CD4-positive, alpha-beta T cell (primary cell): Measurements from ENCODE around the gene POTEB3. TPM values are rescaled to one million over a fixed set of nuclear protein-coding genes. Genes with fewer than 3 reads are reported as not detected.
"Not testable (repeated sequence)": the region's sequence is repeated elsewhere in the genome, so short reads cannot be mapped to it uniquely, and the experiment has no call there.

Source experiments
- ATAC-seq: fragments of 200-7000 bp; cut with Tn5 transposase; one replicate; pipeline ENCODE4 v1.10.0; 2022; ENCODE audit warnings: mild to moderate bottlenecking; ENCODE audit not compliant: poor library complexity
- CTCF ChIA-PET: fragments of 350-600 bp; sonication (Branson Sonifier 250); formaldehyde crosslinking; loops from one replicate; lab custom pipeline; 2021; ENCODE audit warnings: antibody characterized with exemption, inconsistent platforms; lab: Charles Lee
- POLR2A ChIA-PET: fragments of 350-600 bp; sonication (Branson Sonifier 250); formaldehyde crosslinking; loops from one replicate; lab custom pipeline; 2021; ENCODE audit warnings: antibody characterized with exemption, inconsistent platforms; lab: Charles Lee
- DNase-seq, 14 experiments: peaks; one replicate each; pipeline ENCODE4 v3.0.0-alpha.2; 2013 to 2020; ENCODE audit warnings: mixed read lengths in 2 of 14
- H3K27ac ChIP-seq, 2 donors: one replicate each; pipeline versions ENCODE4 v1.5.1 to v1.7.0; 2013; ENCODE audit warnings: low read length in 2 of 2, low read depth in 1 of 2, mild to moderate bottlenecking in 1 of 2
- H3K27me3 ChIP-seq, 2 experiments: 1 replicate in 1 of 2; 2 replicates in 1 of 2; pipeline versions ENCODE4 v1.6.1 to v1.7.0; 2013; ENCODE audit warnings: low read length in 2 of 2, control low read depth in 1 of 2, mild to moderate bottlenecking in 1 of 2, moderate library complexity in 1 of 2; ENCODE audit not compliant: insufficient read depth in 2 of 2, control insufficient read depth in 1 of 2
- H3K36me3 ChIP-seq: one replicate; pipeline ENCODE4 v1.6.1; 2013; ENCODE audit warnings: low read length, control low read depth; ENCODE audit not compliant: insufficient read depth
- H3K4me1 ChIP-seq: one replicate; pipeline ENCODE4 v1.6.1; 2013; ENCODE audit warnings: low read length, control low read depth; ENCODE audit not compliant: insufficient read depth
- H3K4me3 ChIP-seq: one replicate; pipeline ENCODE4 v1.5.1; 2013; ENCODE audit warnings: mild to moderate bottlenecking, low read length, moderate library complexity
- H3K9me3 ChIP-seq, 2 experiments: 1 replicate in 1 of 2; 2 replicates in 1 of 2; pipeline versions ENCODE4 v1.6.1 to v1.7.0; 2013; ENCODE audit warnings: low read length in 2 of 2, mild to moderate bottlenecking in 2 of 2, control low read depth in 1 of 2, moderate library complexity in 1 of 2; ENCODE audit not compliant: control insufficient read depth in 1 of 2, insufficient read depth in 1 of 2
- H3K27ac Mint-ChIP-seq: one replicate; pipeline ENCODE4 v1.8.0; 2020; ENCODE audit warnings: mixed read lengths
- H3K27me3 Mint-ChIP-seq: one replicate; pipeline ENCODE4 v1.8.0; 2021; ENCODE audit warnings: mixed read lengths
- H3K36me3 Mint-ChIP-seq: one replicate; pipeline ENCODE4 v1.8.0; 2021; ENCODE audit warnings: low read depth, mixed read lengths
- H3K4me1 Mint-ChIP-seq: one replicate; pipeline ENCODE4 v1.8.0; 2021; ENCODE audit warnings: low read depth, mixed read lengths
- H3K4me3 Mint-ChIP-seq: one replicate; pipeline ENCODE4 v1.8.0; 2020; ENCODE audit warnings: mild to moderate bottlenecking, mixed read lengths
- H3K9me3 Mint-ChIP-seq: one replicate; pipeline ENCODE4 v1.8.0; 2020; ENCODE audit warnings: mixed read lengths
- intact Hi-C, 2 experiments: fragments of 100-400 bp; cut with DNase I in 1 of 2; cut with micrococcal nuclease in 1 of 2; formaldehyde crosslinking; loops; one replicate each; pipeline versions ENCODE4 v1.15.1 to v1.9.0; 2023 to 2025; cut with DNase I, micrococcal nuclease
- total RNA-seq, 174 experiments: library from RNA in 2 of 174; stranded (reverse) in 2 of 174; gene quantifications; one replicate each; pipeline ENCODE4 v1.2.3 and lab custom pipeline; 2021 to 2026

Gene POTEB3
- total RNA-seq, 2 experiments from 2014 or later, result not detected

DNA sequence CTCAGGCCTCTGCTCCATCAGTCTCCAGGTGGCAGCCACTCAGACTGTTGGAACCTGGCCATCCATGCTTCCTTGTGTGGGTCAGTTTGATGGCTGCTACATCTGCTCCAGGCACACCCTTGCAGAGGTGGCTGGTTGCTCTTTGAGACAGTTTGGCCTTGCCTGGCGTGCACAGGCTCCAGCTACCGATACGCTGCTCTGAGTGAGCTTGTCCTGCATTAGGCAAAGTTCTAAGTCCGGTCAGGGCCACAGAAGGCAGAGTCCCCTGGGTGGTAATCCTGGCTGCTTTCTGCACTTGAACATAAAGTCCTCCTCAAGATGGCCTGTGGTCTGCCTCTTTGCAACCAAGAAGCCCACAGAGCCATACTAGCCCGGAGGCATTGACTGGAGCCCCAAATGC is 41.8 kb downstream of the POTEB3 start:
- H3K27me3 ChIP-seq, H3K27me3 Mint-ChIP-seq, POLR2A ChIA-PET, H3K36me3 ChIP-seq, H3K9me3 Mint-ChIP-seq, H3K4me1 ChIP-seq, H3K27ac Mint-ChIP-seq, H3K9me3 ChIP-seq, CTCF ChIA-PET, H3K4me3 ChIP-seq, H3K36me3 Mint-ChIP-seq, H3K27ac ChIP-seq, intact Hi-C loops, ATAC-seq, H3K4me1 Mint-ChIP-seq, H3K4me3 Mint-ChIP-seq: not testable (repeated sequence)
- DNase-seq, result peak in 1 of 14 experiments; percentile 0

DNA sequence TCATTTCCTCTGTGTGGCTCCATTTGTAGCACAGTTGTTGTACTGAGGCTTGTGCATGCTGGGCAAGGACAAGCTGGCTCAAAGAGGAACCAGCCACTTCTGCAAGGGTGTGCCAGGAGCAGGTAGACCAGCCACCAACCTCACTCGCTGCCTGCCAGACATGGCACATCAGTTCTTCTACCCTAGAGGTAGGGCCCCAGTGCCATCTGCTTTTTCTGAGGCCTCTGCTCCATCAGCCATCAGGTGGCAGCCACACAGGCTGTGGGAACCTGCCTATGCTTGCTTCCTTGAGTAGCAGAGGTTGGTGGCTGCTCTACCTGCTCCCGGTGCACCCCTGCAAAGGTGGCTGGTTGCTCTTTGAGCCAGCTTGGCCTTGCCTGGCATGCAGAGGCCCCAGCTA is 42.6 kb downstream of the POTEB3 start:
- H3K36me3 ChIP-seq, H3K4me3 Mint-ChIP-seq, H3K36me3 Mint-ChIP-seq, DNase-seq, intact Hi-C loops, H3K4me3 ChIP-seq, H3K27me3 Mint-ChIP-seq, ATAC-seq, CTCF ChIA-PET, H3K27ac ChIP-seq, POLR2A ChIA-PET, H3K27ac Mint-ChIP-seq, H3K4me1 Mint-ChIP-seq, H3K4me1 ChIP-seq, H3K9me3 ChIP-seq, H3K27me3 ChIP-seq, H3K9me3 Mint-ChIP-seq: not testable (repeated sequence)

DNA sequence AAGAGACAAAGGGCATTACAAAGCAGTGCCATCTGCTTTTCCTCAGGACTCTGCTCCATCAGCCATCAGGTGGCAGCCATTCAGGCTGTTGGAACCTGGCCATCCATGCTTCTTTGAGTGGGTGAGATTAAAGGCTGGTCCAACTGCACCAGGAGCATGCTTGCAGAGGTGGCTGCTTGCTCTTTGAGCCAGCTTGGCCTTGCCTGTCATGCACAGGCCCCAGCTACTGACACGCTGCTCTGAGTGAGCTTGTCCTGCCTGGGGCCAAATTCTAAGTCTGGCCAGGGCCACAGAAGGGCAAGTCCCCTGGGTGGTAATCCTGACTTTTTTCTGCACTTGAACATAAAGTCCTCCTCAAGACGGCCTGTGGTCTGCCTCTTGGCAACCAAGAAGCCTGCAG is 43.1 kb downstream of the POTEB3 start:
- H3K36me3 Mint-ChIP-seq, H3K4me3 ChIP-seq, intact Hi-C loops, ATAC-seq, H3K27ac ChIP-seq, H3K27me3 ChIP-seq, H3K27me3 Mint-ChIP-seq, H3K4me1 Mint-ChIP-seq, DNase-seq, POLR2A ChIA-PET, H3K36me3 ChIP-seq, H3K4me3 Mint-ChIP-seq, H3K4me1 ChIP-seq, H3K9me3 ChIP-seq, H3K9me3 Mint-ChIP-seq, H3K27ac Mint-ChIP-seq, CTCF ChIA-PET: not testable (repeated sequence)

DNA sequence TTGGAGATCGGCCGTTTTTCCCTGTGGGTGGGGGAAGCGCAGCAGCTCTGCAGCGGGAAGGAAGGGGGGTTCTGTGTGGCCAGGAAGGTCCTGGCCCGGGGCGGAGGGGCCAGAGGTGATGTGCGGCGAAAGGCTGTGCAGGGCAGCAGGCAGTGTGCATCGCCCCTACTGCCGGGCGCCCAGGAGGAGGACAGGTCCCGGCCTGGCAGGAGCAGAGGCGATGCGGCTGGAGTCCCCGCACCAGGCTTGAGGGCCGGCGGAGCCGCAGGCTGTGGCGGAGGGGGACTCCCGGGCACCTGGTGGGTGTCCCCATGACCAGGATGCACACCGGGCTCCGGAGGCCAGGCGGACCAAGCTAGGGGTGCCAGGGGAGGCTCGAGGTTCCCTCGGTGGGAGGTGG is 54.3 kb downstream of the POTEB3 start:
- H3K27ac ChIP-seq, CTCF ChIA-PET, H3K27ac Mint-ChIP-seq, H3K36me3 Mint-ChIP-seq, H3K27me3 ChIP-seq, H3K4me3 ChIP-seq, POLR2A ChIA-PET, H3K9me3 ChIP-seq, H3K4me1 Mint-ChIP-seq, H3K36me3 ChIP-seq, intact Hi-C loops, ATAC-seq, H3K27me3 Mint-ChIP-seq, H3K9me3 Mint-ChIP-seq, H3K4me1 ChIP-seq, H3K4me3 Mint-ChIP-seq: not testable (repeated sequence)
- peak in 1 of 14 experiments; percentile 0 for DNase-seq

DNA sequence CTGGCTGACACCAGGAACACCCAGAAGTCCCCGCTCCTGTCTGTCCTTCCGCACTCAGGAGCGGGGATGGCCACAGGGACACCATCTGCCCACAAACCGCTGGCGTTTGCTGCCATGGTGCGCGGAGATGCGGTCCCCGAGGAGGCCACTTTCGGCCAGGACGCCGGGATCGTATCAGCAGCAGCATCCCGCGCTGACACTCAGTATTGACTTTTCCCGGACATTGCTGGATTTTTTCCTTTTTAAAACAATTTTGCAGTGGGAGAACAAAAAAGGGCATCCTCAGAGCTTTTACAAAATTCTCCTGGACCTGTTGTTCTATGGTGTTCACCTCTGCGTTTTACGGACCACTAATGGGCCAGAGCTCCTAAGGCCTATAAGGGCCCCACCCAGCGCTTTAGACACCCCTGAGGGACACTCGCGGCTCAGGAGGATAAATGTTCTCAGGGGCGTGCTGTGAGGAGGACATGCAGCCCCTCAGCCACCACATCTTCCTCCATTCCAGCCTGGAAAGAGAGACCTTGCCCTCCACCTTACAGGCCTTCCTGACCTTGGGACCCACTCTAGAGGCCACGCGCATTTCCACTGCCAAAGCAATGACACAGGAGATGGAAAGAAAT is 56.3 kb downstream of the POTEB3 start:
- DNase-seq, POLR2A ChIA-PET, H3K9me3 Mint-ChIP-seq, H3K36me3 Mint-ChIP-seq, H3K36me3 ChIP-seq, H3K9me3 ChIP-seq, H3K4me3 ChIP-seq, H3K27me3 Mint-ChIP-seq, CTCF ChIA-PET, H3K27me3 ChIP-seq, H3K4me1 Mint-ChIP-seq, H3K27ac Mint-ChIP-seq, ATAC-seq, H3K4me3 Mint-ChIP-seq, intact Hi-C loops, H3K4me1 ChIP-seq, H3K27ac ChIP-seq: not testable (repeated sequence)

DNA sequence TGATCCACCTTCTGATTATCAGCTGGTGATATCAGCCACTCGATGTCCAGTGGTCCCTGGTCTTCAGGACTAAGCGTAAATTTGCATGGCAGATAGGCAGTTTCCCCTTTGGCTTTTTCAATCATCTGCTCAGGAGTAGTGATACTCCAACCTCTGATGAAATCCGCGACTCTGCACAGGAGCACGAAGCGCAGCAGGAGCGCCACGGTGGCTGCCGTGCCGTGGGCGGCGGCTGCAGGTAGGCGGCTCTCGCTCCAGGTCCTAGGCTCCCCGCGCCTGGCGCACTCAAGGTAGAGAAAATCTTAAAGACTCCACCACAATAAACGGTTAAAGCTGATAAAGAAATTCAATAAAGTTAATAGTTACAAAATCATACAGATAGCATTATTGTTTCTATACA is 66.6 kb downstream of the POTEB3 start:
- H3K36me3 ChIP-seq, H3K9me3 ChIP-seq, intact Hi-C loops, H3K9me3 Mint-ChIP-seq, H3K27me3 ChIP-seq, H3K4me3 ChIP-seq, H3K4me1 Mint-ChIP-seq, CTCF ChIA-PET, H3K4me1 ChIP-seq, ATAC-seq, H3K4me3 Mint-ChIP-seq, H3K27ac Mint-ChIP-seq, H3K36me3 Mint-ChIP-seq, H3K27me3 Mint-ChIP-seq, POLR2A ChIA-PET, DNase-seq, H3K27ac ChIP-seq: not testable (repeated sequence)

DNA sequence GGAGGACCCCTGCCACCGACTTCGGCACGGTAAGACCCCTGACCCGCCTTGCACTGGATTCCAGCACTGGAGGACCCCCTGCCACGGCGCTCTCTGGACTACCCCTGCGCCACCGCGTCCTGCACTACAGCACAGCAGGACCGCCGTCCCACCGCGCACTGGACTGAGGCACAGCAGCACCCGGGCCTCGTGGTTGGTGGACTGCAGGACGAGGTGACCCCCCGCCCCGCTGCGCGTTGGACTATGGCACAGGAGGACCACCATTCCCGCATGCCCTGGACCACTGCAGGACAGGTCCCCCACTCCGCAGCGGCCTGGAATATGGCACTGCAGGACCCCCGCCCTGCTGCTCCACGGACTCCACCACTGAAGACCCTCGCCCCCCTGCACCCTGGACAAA is 71.1 kb downstream of the POTEB3 start:
- ATAC-seq, H3K4me1 ChIP-seq, H3K27me3 Mint-ChIP-seq, CTCF ChIA-PET, H3K27me3 ChIP-seq, DNase-seq, H3K4me1 Mint-ChIP-seq, H3K36me3 ChIP-seq, H3K4me3 Mint-ChIP-seq, H3K27ac Mint-ChIP-seq, H3K4me3 ChIP-seq, intact Hi-C loops, H3K36me3 Mint-ChIP-seq, H3K27ac ChIP-seq, POLR2A ChIA-PET, H3K9me3 ChIP-seq, H3K9me3 Mint-ChIP-seq: not testable (repeated sequence)
